MM.1S (cell line): ENCODE results near the gene PGM1.

Source experiments
- EZH2 ChIP-seq: fragments of 300-600 bp; sonication (generic); optimal IDR thresholded peaks from 2 replicates; pipeline ENCODE3; 2017; ENCODE audit warnings: low read depth, mild to moderate bottlenecking, antibody characterized with exemption, low read length, mixed read lengths
- EZH2phosphoT487 ChIP-seq: fragments of 300-600 bp; sonication (generic); IDR thresholded peaks from 2 replicates; pipeline ENCODE4 v1.6.1; 2018; ENCODE audit warnings: antibody characterized with exemption, low read length
- TF ChIP-seq, protein P1 (sequence below): fragments of 300-600 bp; sonication (generic); IDR thresholded peaks from 2 replicates; pipeline ENCODE4 v1.5.1; 2016; ENCODE audit warnings: antibody characterized with exemption, low read length, mixed read lengths

DNA sequence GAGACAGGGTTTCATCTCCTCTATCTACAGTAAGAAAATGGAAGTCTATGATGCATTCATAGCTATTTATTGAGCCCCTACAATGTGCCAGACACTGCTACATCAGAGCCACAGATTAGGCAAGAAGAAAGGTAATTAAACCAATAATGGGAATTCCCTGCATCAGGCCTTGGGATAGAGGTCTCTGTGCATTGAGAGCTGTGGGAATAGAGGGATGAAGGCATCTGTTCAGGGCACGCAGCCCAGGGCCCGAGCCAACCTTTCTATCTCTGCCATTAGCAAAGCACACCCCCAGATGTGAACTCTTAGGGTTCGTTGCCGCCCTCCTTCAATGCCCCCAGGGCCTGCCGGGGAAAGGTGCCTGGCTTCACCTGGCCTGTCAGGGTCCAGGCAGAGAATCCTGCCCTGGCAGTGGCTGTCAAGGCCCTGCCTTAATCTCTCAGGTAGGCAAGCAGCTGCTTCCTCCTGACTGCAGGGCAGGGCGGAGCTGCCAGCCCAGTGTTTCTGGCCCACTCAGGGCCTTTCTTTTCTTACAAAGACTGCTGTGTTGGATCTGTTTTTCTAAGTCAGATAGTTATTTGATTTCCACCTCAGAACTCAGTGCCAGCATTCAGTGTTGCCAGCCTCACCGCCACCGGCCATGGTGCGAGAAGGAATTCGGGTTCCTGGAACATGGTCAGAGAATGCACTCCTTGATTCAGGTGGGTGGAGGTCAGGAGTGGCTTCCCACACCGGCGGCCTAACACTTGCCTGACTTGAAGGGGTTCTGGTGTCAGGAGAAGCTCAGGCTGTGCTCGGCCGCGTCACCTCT lies 76.1 kb downstream of the PGM1 start:
- TF ChIP-seq, protein P1, sequence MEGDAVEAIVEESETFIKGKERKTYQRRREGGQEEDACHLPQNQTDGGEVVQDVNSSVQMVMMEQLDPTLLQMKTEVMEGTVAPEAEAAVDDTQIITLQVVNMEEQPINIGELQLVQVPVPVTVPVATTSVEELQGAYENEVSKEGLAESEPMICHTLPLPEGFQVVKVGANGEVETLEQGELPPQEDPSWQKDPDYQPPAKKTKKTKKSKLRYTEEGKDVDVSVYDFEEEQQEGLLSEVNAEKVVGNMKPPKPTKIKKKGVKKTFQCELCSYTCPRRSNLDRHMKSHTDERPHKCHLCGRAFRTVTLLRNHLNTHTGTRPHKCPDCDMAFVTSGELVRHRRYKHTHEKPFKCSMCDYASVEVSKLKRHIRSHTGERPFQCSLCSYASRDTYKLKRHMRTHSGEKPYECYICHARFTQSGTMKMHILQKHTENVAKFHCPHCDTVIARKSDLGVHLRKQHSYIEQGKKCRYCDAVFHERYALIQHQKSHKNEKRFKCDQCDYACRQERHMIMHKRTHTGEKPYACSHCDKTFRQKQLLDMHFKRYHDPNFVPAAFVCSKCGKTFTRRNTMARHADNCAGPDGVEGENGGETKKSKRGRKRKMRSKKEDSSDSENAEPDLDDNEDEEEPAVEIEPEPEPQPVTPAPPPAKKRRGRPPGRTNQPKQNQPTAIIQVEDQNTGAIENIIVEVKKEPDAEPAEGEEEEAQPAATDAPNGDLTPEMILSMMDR, result no peak
- no peak for TF ChIP-seq EZH2
- TF ChIP-seq EZH2phosphoT487, result no peak
